ENCODE measurements around the gene LIME1.

Gene LIME1

GRCh38 chr20:63696628-63697356 is 39.7 kb upstream of the LIME1 start, which contains the start of gene TNFRSF6B:
TNFRSF6B (plus strand) TSS chr20:63696652; CDS start chr20:63696768, 116 bp downstream.
- no peak for DNase-seq (ENCODE audit: low read depth)

GRCh38 chr20:63697357-63697867 is 39.1 kb upstream of the LIME1 start:
- DNase-seq (ENCODE audit: low read depth) = no peak

GRCh38 chr20:63697868-63698545 is 38.5 kb upstream of the LIME1 start:
- DNase-seq (ENCODE audit: low read depth) = no peak

- DNase-seq (ENCODE audit: low read depth) = peak; percentile 71
Observed at GRCh38 chr20:63698739-63699465, 37.6 kb upstream of the LIME1 start.

- DNase-seq (ENCODE audit: low read depth) = no peak
Observed at GRCh38 chr20:63699466-63700198, 36.8 kb upstream of the LIME1 start.

- DNase-seq (ENCODE audit: low read depth) = no peak
Observed at GRCh38 chr20:63700199-63701050, 36.0 kb upstream of the LIME1 start.

GRCh38 chr20:63701051-63701328 is 35.5 kb upstream of the LIME1 start:
- DNase-seq (ENCODE audit: low read depth) = no peak

- no peak for DNase-seq (ENCODE audit: low read depth)
Observed at GRCh38 chr20:63701329-63702035, 35.0 kb upstream of the LIME1 start.

- DNase-seq (ENCODE audit: low read depth) = no peak
Observed at GRCh38 chr20:63702036-63702665, 34.3 kb upstream of the LIME1 start.

GRCh38 chr20:63702751-63703470 is 33.6 kb upstream of the LIME1 start:
- DNase-seq (ENCODE audit: low read depth) = no peak

- DNase-seq (ENCODE audit: low read depth) = no peak
Observed at GRCh38 chr20:63703471-63703975, 32.9 kb upstream of the LIME1 start.

GRCh38 chr20:63703976-63704748 is 32.3 kb upstream of the LIME1 start:
- DNase-seq (ENCODE audit: low read depth) = no peak

- DNase-seq (ENCODE audit: low read depth) = no peak
Observed at GRCh38 chr20:63704749-63705117, 31.7 kb upstream of the LIME1 start.

- no peak for DNase-seq (ENCODE audit: low read depth)
Observed at GRCh38 chr20:63705232-63706026, 31.0 kb upstream of the LIME1 start.

GRCh38 chr20:63706027-63706695 is 30.3 kb upstream of the LIME1 start:
- no peak for DNase-seq (ENCODE audit: low read depth)

- no peak for DNase-seq (ENCODE audit: low read depth)
Observed at GRCh38 chr20:63706852-63707557, 29.5 kb upstream of the LIME1 start.

Measured in non-pigmented ciliary epithelial cell (primary cell).